GM23248 (cell line): ENCODE results near the gene BDNF. TPM values are rescaled to one million over a fixed set of nuclear protein-coding genes. Genes with fewer than 3 reads are reported as not detected.
"Not testable (repeated sequence)": the region's sequence is repeated elsewhere in the genome, so short reads cannot be mapped to it uniquely, and the experiment has no call there.

Experiments used
- DNase-seq: peaks from one replicate; pipeline ENCODE4 v3.0.0-alpha.2; 2015
- H2AFZ ChIP-seq: fragments of 200-600 bp; sonication (generic); 2 replicates; pipeline ENCODE4 v1.6.1; 2016; ENCODE audit warnings: antibody characterized with exemption
- H3F3A ChIP-seq: fragments of 200-600 bp; sonication (generic); 2 replicates; pipeline ENCODE4 v1.6.1; 2016; ENCODE audit warnings: mild to moderate bottlenecking, antibody characterized with exemption, mixed run types; ENCODE audit not compliant: insufficient read depth
- H3K27ac ChIP-seq: fragments of 200-600 bp; sonication (generic); 2 replicates; pipeline ENCODE4 v1.5.1; 2016; ENCODE audit warnings: mild to moderate bottlenecking
- H3K27me3 ChIP-seq: fragments of 200-600 bp; sonication (generic); replicated peaks from 2 replicates; pipeline ENCODE4 v1.6.1; 2016; ENCODE audit warnings: mild to moderate bottlenecking; ENCODE audit not compliant: insufficient read depth
- H3K36me3 ChIP-seq: fragments of 200-600 bp; sonication (generic); 2 replicates; pipeline ENCODE4 v1.6.1; 2016; ENCODE audit warnings: low read depth, mild to moderate bottlenecking
- H3K4me1 ChIP-seq: fragments of 200-600 bp; sonication (generic); 2 replicates; pipeline ENCODE4 v1.6.1; 2016; ENCODE audit warnings: mild to moderate bottlenecking; ENCODE audit not compliant: insufficient read depth
- H3K4me2 ChIP-seq: fragments of 200-600 bp; sonication (generic); one replicate; pipeline ENCODE4 v1.6.1; 2016; ENCODE audit warnings: mild to moderate bottlenecking; ENCODE audit not compliant: unreplicated experiment
- H3K4me3 ChIP-seq: fragments of 200-600 bp; sonication (generic); 2 replicates; pipeline ENCODE4 v1.5.1; 2016; ENCODE audit warnings: mild to moderate bottlenecking
- H3K79me2 ChIP-seq: fragments of 200-600 bp; sonication (generic); 2 replicates; pipeline ENCODE4 v1.6.1; 2016; ENCODE audit warnings: mild to moderate bottlenecking; ENCODE audit not compliant: insufficient read depth
- H3K9ac ChIP-seq: fragments of 200-600 bp; sonication (generic); 2 replicates; pipeline ENCODE4 v1.6.1; 2016; ENCODE audit warnings: mild to moderate bottlenecking
- H3K9me2 ChIP-seq: fragments of 200-600 bp; sonication (generic); 2 replicates; pipeline ENCODE4 v1.6.1; 2016; ENCODE audit warnings: mixed run types, mild to moderate bottlenecking, moderate library complexity; ENCODE audit not compliant: insufficient read depth
- H3K9me3 ChIP-seq: fragments of 200-600 bp; sonication (generic); one replicate; pipeline ENCODE4 v1.6.1; 2017; ENCODE audit warnings: low read depth
- H4K20me1 ChIP-seq: fragments of 200-600 bp; sonication (generic); 2 replicates; pipeline ENCODE4 v1.6.0; 2016; ENCODE audit not compliant: insufficient read depth
- EZH2 ChIP-seq: fragments of 200-600 bp; sonication (generic); IDR thresholded peaks from 2 replicates; pipeline ENCODE4 v1.6.1; 2018; ENCODE audit warnings: antibody characterized with exemption, mild to moderate bottlenecking; ENCODE audit not compliant: insufficient read depth, poor library complexity, severe bottlenecking
- EZH2phosphoT487 ChIP-seq: fragments of 200-600 bp; sonication (generic); IDR thresholded peaks from 2 replicates; pipeline ENCODE4 v1.6.1; 2018; ENCODE audit warnings: antibody characterized with exemption, moderate library complexity, mild to moderate bottlenecking, low read depth; ENCODE audit not compliant: insufficient read depth
- WGBS, 2 experiments: methylation state at CpG; one replicate each; pipeline ENCODE4 v1.1.6; 2015 to 2017; ENCODE audit warnings: low lambda C conversion rate in 2 of 2, low coverage in 1 of 2; ENCODE audit errors: missing lambda C conversion rate in 2 of 2; 5-methylcytosine and 5-hydroxymethylcytosine counted together
- in situ Hi-C: fragments of 300-500 bp; cut with MboI; formaldehyde crosslinking; loops from 2 replicates; pipeline ENCODE4 v1.15.0; 2020
- polyA plus RNA-seq: library from polyadenylated mRNA; unstranded; fragments of >200 nt; fragmentation: Nextera tagmentation; extraction: Ambion mirVana; gene quantifications from 2 replicates; pipeline ENCODE4 v1.2.1, GENCODE V29; 2016
- total RNA-seq: library from RNA; depleted of rRNA; stranded (reverse); fragments of >200 nt; shearing (Covaris generic); gene quantifications from 2 replicates; pipeline ENCODE4 v1.2.3, GENCODE V29; 2014; rRNA removed

The BDNF gene
- total RNA-seq (63.6 and 64.1 TPM in 2 replicates), polyA plus RNA-seq (58.1 and 59.7 TPM in 2 replicates)

DNA sequence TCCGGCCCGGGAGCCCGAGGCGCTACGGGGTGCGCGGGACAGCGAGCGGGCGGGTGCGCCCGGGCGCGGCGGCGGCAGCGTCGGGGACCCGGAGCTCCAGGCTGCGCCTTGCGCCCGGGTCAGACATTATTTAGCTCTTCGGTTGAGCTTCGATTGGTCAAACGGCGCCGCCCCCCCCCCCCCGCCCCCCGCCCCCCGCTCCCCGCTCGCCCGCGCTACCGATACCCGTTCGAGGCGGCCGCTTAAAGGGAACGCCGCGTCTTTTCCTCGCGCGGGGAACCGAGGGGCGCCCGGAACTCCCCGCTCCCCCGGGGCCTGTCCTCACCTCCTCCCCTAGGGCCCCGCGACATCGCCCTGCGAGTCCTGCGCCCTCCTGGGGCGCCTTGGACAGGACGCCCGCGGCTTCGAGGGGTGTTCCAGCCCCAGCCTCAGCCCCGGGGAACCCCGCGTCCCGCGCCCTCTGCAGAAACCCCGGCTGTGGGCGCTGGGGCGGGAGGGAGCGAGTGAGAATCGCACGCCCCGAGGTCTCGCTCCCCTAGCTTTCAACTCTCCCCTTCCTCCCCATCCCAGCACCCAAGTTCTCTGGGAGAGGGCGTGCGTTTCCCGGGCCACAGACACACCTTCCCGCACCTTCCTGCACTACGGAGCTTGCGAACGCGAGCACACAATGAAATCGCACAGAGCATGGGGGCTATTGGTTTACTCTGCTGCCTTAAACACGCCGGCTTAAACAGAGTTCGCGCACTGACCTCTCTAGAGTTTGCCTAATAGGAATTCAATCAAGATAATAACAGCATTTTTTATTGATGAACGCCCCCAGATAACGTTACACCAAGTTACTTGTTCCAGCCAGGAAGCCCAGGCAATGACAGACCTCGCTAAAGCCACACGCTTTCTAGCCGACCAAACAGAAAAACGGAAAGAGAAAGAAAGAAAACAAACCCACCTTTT lies at the start of gene BDNF:
Gene BDNF, minus strand, starts transcription at position 105 of the 951 bp plus-strand sequence. CDS start 41,891 bp downstream, outside the sequence.
- Histone ChIP-seq H2AFZ (peak within 1 kb of the TSS; percentile 79), H3K4me2 (peak within 1 kb of the TSS; percentile 89), H3K79me2 (peaks cover 52% of the 10 kb centered on the region), H3K9ac (peak within 1 kb of the TSS; percentile 81), H3K4me1 (peaks cover 29% of the 10 kb centered on the region), H3K36me3 (no peaks in the 10 kb centered on the region), H3K9me3 (no peaks in the 10 kb centered on the region), H3F3A (peaks cover 54% of the 10 kb centered on the region), H3K27me3 (no peaks in the 10 kb centered on the region), H3K27ac (peak within 1 kb of the TSS; percentile 48), H3K9me2 (no peaks in the 10 kb centered on the region), H4K20me1 (no peaks in the 10 kb centered on the region), H3K4me3 (peak within 1 kb of the TSS; percentile 92)
- WGBS, 2 experiments, result 1% methylated on average over 25 to 78 of the region's 92 CpGs
- in situ Hi-C loops, result loop anchor here (10.0 to 25.0 kb wide), 4 partner anchors 412 to 1462 kb away; partner anchors contain the start of genes KIF18A and METTL15
- DNase-seq, result peak; percentile 71
- TF ChIP-seq EZH2phosphoT487 (no peak), EZH2 (no peak)

DNA sequence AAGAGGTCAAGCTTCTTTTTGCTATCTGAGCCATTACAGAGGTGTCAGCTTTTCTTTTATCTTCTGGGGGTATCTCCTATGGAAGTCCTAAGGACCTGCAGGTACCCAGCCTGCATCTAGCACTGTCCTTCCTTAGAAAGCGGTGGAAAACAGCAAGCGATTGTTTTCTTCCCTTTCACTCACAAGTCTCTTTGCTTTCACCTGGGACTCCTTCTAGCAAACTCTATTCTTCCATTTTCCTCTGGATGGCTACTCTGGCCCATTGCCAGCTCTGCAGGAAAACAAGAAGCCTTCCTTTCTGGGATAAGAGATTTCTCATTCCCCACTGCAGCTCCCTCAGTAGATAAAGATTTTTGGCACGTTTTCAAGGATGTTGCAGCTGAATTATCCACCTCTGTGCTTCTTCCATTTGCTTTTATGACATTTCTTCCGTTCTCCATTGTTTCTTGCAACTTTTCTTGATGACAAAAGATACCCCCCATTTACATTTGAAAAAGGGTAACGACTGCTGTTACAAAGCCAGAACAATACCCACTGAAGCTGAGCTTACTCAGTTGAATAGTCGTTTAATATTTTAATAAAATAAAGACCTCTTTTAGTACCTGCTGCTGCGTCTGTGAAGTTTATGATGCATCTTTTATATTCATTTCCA lies 40.2 kb upstream of the BDNF start:
- H3K27me3 ChIP-seq, result 0 out of 2 replicates have a peak, but pooled peaks cover 5% of the 10 kb centered on the region
- H3K9ac ChIP-seq, result no peak overlapping the region
- H3K9me3 ChIP-seq, result no peaks in the 10 kb centered on the region
- H3F3A ChIP-seq, result no peaks in the 10 kb centered on the region
- H3K4me2 ChIP-seq, result no peak overlapping the region
- H3K4me1 ChIP-seq, result no peaks in the 10 kb centered on the region
- H3K4me3 ChIP-seq, result no peak overlapping the region
- no peak overlapping the region for H3K27ac ChIP-seq
- peak; percentile 1 for DNase-seq
- no peaks in the 10 kb centered on the region for H3K79me2 ChIP-seq
- no peaks in the 10 kb centered on the region for H4K20me1 ChIP-seq
- no peaks in the 10 kb centered on the region for H3K9me2 ChIP-seq
- 37 to 41% methylated on average over 7 of the region's 7 CpGs for WGBS, 2 experiments
- no peaks in the 10 kb centered on the region for H3K36me3 ChIP-seq
- no peak overlapping the region for H2AFZ ChIP-seq
- in situ Hi-C loops, result no loop called here
- TF ChIP-seq EZH2phosphoT487 (no peak), EZH2 (no peak)

DNA sequence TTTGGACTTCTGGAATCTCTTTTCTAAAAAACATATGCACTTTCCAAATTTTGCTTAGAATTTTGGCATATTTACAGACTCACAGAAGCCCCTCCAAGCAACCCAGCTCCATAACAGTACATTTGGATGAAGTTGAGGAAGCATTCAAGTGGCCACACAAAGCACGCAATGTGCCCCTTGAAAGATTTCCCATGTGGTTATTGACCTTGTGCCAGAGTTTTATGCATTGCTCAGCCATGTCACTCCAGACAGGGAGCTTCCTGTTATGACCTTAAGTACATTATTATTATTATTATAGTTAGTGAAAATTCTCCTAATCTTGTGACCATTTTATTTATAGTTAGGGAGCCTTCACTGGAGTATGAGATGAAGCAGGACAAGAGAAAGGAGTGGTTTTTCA lies 35.0 kb upstream of the BDNF start:
- Histone ChIP-seq H4K20me1 (no peaks in the 10 kb centered on the region), H3K4me3 (no peak overlapping the region), H3K27me3 (no peaks in the 10 kb centered on the region; the same call in 1 of the 2 replicates), H3K27ac (no peak overlapping the region), H2AFZ (no peak overlapping the region), H3K4me2 (no peak overlapping the region), H3K79me2 (no peaks in the 10 kb centered on the region), H3K9ac (no peak overlapping the region), H3K9me3 (no peaks in the 10 kb centered on the region), H3F3A (no peaks in the 10 kb centered on the region), H3K4me1 (no peaks in the 10 kb centered on the region), H3K9me2 (no peaks in the 10 kb centered on the region), H3K36me3 (no peaks in the 10 kb centered on the region)
- TF ChIP-seq EZH2phosphoT487 (no peak), EZH2 (no peak)
- in situ Hi-C loops, result no loop called here
- WGBS, 2 experiments, result 73% methylated on average over 1 of the region's 1 CpG
- no peak for DNase-seq

DNA sequence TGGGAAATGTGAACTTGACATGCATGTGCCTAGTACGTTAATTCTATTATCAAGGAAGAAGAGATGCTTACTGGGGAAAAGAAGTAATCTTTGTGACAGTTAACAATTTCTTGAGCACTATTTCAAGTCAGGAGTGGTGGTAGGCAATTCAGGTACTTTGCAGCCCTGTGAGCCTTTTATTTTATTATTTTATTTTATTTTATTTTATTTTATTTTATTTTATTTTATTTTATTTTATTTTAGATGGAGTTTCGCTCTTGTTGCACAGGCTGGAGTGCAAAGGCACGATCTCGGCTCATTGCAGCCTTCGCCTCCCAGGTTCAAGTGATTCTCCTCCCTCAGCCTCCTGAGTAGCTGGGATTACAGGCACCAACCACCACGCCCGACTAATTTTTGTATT lies 31.5 kb upstream of the BDNF start:
- in situ Hi-C loops, H3K36me3 ChIP-seq, H3K9ac ChIP-seq, H3K9me3 ChIP-seq, H3K4me3 ChIP-seq, H3F3A ChIP-seq, H2AFZ ChIP-seq, H3K4me1 ChIP-seq, H3K9me2 ChIP-seq, H3K79me2 ChIP-seq, H3K27ac ChIP-seq, H4K20me1 ChIP-seq, H3K27me3 ChIP-seq, DNase-seq, H3K4me2 ChIP-seq: not testable (repeated sequence)
- 68 to 69% methylated on average over 7 of the region's 7 CpGs for WGBS, 2 experiments
